Mononuclear cell (primary cell): ENCODE data around the gene FRMD8. TPM values are rescaled to one million over a fixed set of nuclear protein-coding genes. Genes with fewer than 3 reads are reported as not detected.
A peak's percentile ranks its signal among the peaks of the same experiment; 100 is the strongest.

Source experiments
- H3K27me3 ChIP-seq: 2 replicates; pipeline ENCODE4 v1.6.0; 2011; ENCODE audit warnings: low read length, control low read depth; ENCODE audit not compliant: insufficient read depth
- H3K4me1 ChIP-seq: 2 replicates; pipeline ENCODE4 v1.5.1; 2011; ENCODE audit warnings: mild to moderate bottlenecking, low read length, control low read depth; ENCODE audit not compliant: insufficient read depth
- H3K4me3 ChIP-seq: 2 replicates; pipeline ENCODE4 v1.5.1; 2011; ENCODE audit warnings: mild to moderate bottlenecking, low read length, moderate library complexity
- H3K9me3 ChIP-seq: 2 replicates; pipeline ENCODE4 v1.5.1; 2011; ENCODE audit warnings: low read depth, mild to moderate bottlenecking, control low read depth, low read length
- total RNA-seq: library from RNA; depleted of rRNA; stranded (reverse); fragments of >200 nt; gene quantifications from one replicate; pipeline ENCODE4 v1.2.3, GENCODE V29; 2012

The FRMD8 gene
- total RNA-seq, 1 donor, result 23.1 TPM

DNA sequence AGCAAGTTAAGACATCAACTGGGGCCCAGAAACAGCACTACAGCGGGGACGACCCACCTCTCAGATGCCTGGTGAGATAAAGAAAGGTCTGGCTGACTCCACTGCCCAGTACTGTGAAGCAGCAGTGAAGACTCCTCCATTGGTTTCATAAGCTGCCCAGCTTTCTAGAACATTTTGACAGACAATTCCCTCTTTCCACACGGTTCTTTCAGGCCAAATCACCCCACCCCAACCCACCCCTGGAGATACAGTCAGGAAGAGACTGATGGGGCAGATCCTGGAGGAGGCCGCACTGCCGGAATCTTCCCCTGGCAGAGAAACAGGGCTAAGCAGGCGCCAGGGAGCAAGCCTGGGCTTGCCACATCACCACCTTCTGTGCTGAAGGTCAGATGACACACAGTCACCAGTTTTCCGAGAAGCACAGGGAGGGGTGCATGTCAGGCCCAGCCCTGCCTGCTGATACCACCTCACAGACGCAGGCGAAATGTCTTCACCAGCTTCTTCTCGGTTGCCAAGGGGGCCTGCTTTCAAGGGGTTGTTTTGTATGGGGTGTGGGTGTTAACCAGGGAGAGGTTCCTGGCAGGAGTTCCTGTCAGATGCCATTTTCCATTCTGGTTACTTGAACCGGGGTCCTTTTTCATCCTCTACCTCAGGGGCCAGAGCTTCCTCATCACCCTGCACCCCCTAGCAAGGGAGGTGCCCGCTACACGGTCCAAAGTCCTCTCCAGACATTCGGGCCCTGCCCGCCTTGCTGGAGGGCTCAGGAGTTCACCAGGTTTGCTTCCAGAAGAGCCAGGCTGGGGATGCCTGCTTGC lies 34.7 kb downstream of the FRMD8 start:
- Histone ChIP-seq H3K27me3 (no peaks in the 10 kb centered on the region), H3K4me1 (peaks cover 58% of the 10 kb centered on the region), H3K4me3 (peak overlapping the region; percentile 99), H3K9me3 (no peaks in the 10 kb centered on the region)

DNA sequence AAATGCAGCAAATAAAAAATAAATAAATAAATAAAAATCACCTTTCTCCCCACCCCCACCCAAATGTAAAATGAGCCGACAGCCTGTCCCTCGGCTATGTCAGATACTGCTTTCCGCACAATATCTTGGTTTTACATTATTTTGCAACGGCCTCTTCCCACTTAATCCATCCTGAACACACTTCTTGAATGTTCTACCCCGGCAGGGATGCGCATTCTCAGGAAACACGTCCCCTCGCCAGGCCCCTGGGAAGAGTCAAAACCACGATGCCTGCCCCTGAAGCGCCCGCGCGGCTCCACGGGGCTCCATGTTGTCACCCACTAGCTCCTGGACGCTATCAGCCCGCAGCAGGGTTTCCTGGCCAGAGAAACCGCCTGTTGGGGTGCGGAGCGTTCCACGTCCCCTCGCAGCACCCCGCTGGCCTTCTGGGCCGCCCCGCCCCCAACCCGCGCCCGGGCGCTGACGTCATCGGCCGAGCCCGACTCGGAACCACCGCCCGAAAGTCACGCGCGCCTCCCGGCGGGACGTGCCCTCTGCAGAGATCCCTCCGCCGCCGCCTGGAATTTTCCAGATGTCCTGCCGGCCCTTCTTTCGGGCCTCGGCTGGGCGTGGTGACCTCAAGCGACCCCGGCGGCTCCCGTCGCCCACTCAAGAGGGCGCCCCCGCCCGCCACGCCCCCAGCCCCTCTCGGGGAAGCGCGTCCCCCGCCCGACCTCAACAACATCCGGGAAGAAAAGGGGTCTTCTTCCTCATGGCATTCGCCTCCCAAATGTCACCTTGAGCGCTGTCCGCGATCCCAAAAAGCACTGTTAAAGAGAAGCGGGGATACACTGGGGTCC lies 35.6 kb downstream of the FRMD8 start:
- Histone ChIP-seq H3K27me3 (no peaks in the 10 kb centered on the region), H3K4me1 (peaks cover 57% of the 10 kb centered on the region), H3K9me3 (no peaks in the 10 kb centered on the region), H3K4me3 (peak overlapping the region; percentile 99)

DNA sequence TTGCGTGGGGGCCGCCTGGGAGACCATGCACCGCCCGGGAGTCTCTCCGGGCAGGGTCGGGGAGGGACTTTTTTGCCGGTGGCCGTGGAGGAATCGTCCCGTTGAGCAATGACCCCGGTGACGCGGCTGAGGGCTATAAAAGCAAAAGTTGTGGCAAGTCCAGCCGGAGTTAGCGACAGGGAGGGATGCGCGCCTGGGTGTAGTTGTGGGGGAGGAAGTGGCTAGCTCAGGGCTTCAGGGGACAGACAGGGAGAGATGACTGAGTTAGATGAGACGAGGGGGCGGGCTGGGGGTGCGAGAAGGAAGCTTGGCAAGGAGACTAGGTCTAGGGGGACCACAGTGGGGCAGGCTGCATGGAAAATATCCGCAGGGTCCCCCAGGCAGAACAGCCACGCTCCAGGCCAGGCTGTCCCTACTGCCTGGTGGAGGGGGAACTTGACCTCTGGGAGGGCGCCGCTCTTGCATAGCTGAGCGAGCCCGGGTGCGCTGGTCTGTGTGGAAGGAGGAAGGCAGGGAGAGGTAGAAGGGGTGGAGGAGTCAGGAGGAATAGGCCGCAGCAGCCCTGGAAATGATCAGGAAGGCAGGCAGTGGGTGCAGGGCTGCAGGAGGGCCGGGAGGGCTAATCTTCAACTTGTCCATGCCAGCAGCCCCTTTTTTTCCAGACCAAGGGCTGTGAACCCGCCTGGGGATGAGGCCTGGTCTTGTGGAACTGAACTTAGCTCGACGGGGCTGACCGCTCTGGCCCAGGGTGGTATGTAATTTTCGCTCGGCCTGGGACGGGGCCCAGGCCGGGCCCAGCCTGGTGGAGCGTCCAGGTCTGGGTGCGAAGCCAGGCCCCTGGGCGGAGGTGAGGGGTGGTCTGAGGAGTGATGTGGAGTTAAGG lies 36.4 kb downstream of the FRMD8 start, which contains the start of gene NEAT1:
Gene NEAT1, plus strand, starts transcription at position 166 of the 883 bp plus-strand sequence.
- H3K4me1 ChIP-seq, result peaks cover 57% of the 10 kb centered on the region

DNA sequence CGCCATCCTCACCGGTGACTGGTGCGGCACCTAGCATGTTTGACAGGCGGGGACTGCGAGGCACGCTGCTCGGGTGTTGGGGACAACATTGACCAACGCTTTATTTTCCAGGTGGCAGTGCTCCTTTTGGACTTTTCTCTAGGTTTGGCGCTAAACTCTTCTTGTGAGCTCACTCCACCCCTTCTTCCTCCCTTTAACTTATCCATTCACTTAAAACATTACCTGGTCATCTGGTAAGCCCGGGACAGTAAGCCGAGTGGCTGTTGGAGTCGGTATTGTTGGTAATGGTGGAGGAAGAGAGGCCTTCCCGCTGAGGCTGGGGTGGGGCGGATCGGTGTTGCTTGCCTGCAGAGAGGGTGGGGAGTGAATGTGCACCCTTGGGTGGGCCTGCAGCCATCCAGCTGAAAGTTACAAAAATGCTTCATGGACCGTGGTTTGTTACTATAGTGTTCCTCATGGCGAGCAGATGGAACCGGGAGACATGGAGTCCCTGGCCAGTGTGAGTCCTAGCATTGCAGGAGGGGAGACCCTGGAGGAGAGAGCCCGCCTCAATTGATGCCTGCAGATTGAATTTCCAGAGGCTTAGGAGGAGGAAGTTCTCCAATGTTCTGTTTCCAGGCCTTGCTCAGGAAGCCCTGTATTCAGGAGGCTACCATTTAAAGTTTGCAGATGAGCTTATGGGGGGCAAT lies 37.2 kb downstream of the FRMD8 start:
- no peaks in the 10 kb centered on the region for H3K9me3 ChIP-seq

More for the DNA sequence above, 36.4 kb downstream of the FRMD8 start, which contains the start of gene NEAT1:
- no peaks in the 10 kb centered on the region for H3K27me3 ChIP-seq
- peak within 1 kb of the TSS; percentile 99 for H3K4me3 ChIP-seq
- no peaks in the 10 kb centered on the region for H3K9me3 ChIP-seq

GRCh38 chr11:65424205-65425104 lies 38.0 kb downstream of the FRMD8 start:
- peaks cover 55% of the 10 kb centered on the region for H3K4me1 ChIP-seq
- H3K27me3 ChIP-seq, result no peaks in the 10 kb centered on the region
- H3K9me3 ChIP-seq, result no peaks in the 10 kb centered on the region
- H3K4me3 ChIP-seq, result peak overlapping the region; percentile 99

More for the DNA sequence above, 37.2 kb downstream of the FRMD8 start:
- no peaks in the 10 kb centered on the region for H3K27me3 ChIP-seq
- peak overlapping the region; percentile 99 for H3K4me3 ChIP-seq
- peaks cover 57% of the 10 kb centered on the region for H3K4me1 ChIP-seq

DNA sequence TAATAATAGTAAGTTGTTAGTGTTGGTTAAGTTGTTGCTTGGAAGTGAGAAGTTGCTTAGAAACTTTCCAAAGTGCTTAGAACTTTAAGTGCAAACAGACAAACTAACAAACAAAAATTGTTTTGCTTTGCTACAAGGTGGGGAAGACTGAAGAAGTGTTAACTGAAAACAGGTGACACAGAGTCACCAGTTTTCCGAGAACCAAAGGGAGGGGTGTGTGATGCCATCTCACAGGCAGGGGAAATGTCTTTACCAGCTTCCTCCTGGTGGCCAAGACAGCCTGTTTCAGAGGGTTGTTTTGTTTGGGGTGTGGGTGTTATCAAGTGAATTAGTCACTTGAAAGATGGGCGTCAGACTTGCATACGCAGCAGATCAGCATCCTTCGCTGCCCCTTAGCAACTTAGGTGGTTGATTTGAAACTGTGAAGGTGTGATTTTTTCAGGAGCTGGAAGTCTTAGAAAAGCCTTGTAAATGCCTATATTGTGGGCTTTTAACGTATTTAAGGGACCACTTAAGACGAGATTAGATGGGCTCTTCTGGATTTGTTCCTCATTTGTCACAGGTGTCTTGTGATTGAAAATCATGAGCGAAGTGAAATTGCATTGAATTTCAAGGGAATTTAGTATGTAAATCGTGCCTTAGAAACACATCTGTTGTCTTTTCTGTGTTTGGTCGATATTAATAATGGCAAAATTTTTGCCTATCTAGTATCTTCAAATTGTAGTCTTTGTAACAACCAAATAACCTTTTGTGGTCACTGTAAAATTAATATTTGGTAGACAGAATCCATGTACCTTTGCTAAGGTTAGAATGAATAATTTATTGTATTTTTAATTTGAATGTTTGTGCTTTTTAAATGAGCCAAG lies 38.9 kb downstream of the FRMD8 start:
- Histone ChIP-seq H3K9me3 (no peaks in the 10 kb centered on the region), H3K4me3 (peak overlapping the region; percentile 99), H3K27me3 (no peaks in the 10 kb centered on the region), H3K4me1 (peaks cover 55% of the 10 kb centered on the region)

GRCh38 chr11:65425971-65426838 lies 39.8 kb downstream of the FRMD8 start:
- Histone ChIP-seq H3K9me3 (no peaks in the 10 kb centered on the region), H3K27me3 (no peaks in the 10 kb centered on the region), H3K4me3 (peak overlapping the region; percentile 99), H3K4me1 (peaks cover 54% of the 10 kb centered on the region)

GRCh38 chr11:65426839-65427690 lies 40.6 kb downstream of the FRMD8 start:
- H3K9me3 ChIP-seq, result no peaks in the 10 kb centered on the region
- peak overlapping the region; percentile 99 for H3K4me3 ChIP-seq
- no peaks in the 10 kb centered on the region for H3K27me3 ChIP-seq
- H3K4me1 ChIP-seq, result peaks cover 54% of the 10 kb centered on the region

- peak overlapping the region; percentile 20 for H3K4me3 ChIP-seq
- peaks cover 60% of the 10 kb centered on the region for H3K4me1 ChIP-seq
- H3K27me3 ChIP-seq, result no peaks in the 10 kb centered on the region
- no peaks in the 10 kb centered on the region for H3K9me3 ChIP-seq
Observed at GRCh38 chr11:65427691-65428577, 41.5 kb downstream of the FRMD8 start.

GRCh38 chr11:65428578-65429067 lies 42.2 kb downstream of the FRMD8 start:
- H3K9me3 ChIP-seq, result no peaks in the 10 kb centered on the region
- peaks cover 61% of the 10 kb centered on the region for H3K4me1 ChIP-seq
- H3K4me3 ChIP-seq, result peak overlapping the region; percentile 20
- no peaks in the 10 kb centered on the region for H3K27me3 ChIP-seq
